Stimulated activated naive CD8-positive, alpha-beta T cell treated with anti-CD3 and anti-CD28 coated beads, Interleukin-15, Interleukin-2, amounts not matched to agents 100 ng/mL and 50 ng/mL, for 24 hours (primary cell): Measurements from ENCODE around the gene RET.
A peak's percentile ranks its signal among the peaks of the same experiment; 100 is the strongest.

Experiments used
- H3K27ac Mint-ChIP-seq: one replicate; pipeline ENCODE4 v1.8.0; 2021; ENCODE audit warnings: mild to moderate bottlenecking, mixed read lengths
- H3K27me3 Mint-ChIP-seq: one replicate; pipeline ENCODE4 v1.8.0; 2021; ENCODE audit warnings: mixed read lengths
- H3K36me3 Mint-ChIP-seq: one replicate; pipeline ENCODE4 v1.8.0; 2021; ENCODE audit warnings: low read depth, mixed read lengths
- H3K4me1 Mint-ChIP-seq: one replicate; pipeline ENCODE4 v1.8.0; 2021; ENCODE audit warnings: low read depth, mixed read lengths
- H3K4me3 Mint-ChIP-seq: one replicate; pipeline ENCODE4 v1.8.0; 2021; ENCODE audit warnings: mild to moderate bottlenecking, mixed read lengths
- H3K9me3 Mint-ChIP-seq: one replicate; pipeline ENCODE4 v1.8.0; 2021; ENCODE audit warnings: mixed read lengths

RET gene

DNA sequence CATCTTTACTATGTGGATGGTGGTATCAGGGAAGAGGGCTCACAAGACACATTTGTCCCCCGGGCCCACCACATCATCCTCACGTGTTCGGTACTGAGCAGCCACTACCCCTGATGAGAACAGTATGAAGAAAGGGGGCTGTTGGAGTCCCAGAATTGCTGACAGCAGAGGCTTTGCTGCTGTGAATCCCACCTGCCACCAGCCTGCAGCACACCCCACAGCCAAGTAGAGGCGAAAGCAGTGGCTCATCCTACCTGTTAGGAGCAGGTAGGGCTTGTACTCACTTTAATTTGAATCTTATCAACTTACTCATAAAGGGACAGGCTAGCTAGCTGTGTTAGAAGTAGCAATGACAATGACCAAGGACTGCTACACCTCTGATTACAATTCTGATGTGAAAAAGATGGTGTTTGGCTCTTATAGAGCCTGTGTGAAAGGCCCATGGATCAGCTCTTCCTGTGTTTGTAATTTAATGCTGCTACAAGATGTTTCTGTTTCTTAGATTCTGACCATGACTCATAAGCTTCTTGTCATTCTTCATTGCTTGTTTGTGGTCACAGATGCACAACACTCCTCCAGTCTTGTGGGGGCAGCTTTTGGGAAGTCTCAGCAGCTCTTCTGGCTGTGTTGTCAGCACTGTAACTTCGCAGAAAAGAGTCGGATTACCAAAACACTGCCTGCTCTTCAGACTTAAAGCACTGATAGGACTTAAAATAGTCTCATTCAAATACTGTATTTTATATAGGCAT lies 52.3 kb downstream of the RET start:
- Mint-ChIP-seq H3K27ac (peak overlapping the region; percentile 52), H3K27me3 (no peaks in the 10 kb centered on the region), H3K36me3 (no peaks in the 10 kb centered on the region), H3K4me1 (peaks cover 37% of the 10 kb centered on the region), H3K9me3 (no peaks in the 10 kb centered on the region), H3K4me3 (no peak overlapping the region)

DNA sequence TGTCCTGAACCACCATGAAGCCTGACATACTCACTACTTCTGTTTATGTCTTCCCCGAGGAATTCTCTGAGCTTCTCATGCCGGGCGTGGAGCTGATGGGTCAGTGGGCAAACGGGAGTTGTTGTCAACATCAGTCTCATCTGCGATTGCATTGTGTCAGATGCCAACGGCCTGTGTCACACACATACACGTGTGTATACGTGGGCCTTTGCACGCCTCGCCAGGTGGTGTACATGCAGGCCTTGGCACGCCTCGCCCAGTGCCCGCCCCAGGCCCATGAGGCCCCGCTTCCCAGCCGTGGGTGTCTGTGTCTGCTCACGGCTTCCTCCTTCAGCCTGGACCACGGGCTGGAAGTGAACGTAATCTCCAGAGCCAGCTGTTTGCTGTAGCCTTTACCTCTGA lies 53.9 kb downstream of the RET start:
- Mint-ChIP-seq H3K9me3 (no peaks in the 10 kb centered on the region), H3K27ac (no peak overlapping the region), H3K4me3 (no peak overlapping the region), H3K36me3 (no peaks in the 10 kb centered on the region), H3K4me1 (peaks cover 38% of the 10 kb centered on the region), H3K27me3 (no peaks in the 10 kb centered on the region)

DNA sequence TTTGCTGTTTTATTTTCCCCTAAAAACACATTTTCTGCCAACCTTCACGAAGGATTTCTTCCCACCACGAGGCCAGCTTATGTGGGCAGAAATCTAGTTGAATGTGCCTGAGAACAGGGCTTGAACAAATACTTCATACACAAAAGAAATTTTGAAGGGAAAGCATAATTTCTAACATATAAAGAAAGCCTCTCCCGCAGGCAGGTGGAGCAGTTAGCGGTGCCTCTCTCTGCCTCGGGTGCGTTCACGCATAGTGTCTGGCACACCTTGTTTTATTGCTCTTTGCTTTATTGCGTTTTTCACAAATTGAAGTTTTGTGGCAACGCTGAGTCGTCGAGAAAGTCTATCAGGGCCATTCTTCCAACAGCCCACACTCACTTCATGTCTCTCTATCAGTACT lies 54.4 kb downstream of the RET start:
- no peak overlapping the region for H3K4me3 Mint-ChIP-seq
- H3K36me3 Mint-ChIP-seq = no peaks in the 10 kb centered on the region
- H3K9me3 Mint-ChIP-seq = no peaks in the 10 kb centered on the region
- H3K27ac Mint-ChIP-seq = no peak overlapping the region
- H3K27me3 Mint-ChIP-seq = no peaks in the 10 kb centered on the region
- H3K4me1 Mint-ChIP-seq = peaks cover 42% of the 10 kb centered on the region

DNA sequence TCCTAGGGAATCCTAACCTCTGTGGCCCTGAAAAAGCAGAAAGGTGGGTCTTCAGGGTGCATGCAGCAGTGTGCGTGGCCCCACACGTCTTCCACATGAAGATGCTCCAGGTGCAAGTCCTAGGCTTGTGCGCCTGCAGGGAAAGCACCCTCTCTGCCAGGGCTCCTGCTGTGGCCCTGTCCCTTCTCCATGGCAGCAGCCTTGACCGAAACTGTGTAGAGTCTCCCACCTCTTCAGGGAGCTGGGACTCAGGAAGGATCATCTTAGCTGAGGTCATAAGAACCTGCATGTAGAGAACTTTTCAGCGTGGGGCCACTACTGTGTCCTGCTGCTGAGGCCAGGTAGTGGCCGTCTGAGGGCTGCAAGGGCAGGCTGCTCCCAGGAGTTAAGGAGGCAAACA lies 55.0 kb downstream of the RET start:
- H3K36me3 Mint-ChIP-seq = no peaks in the 10 kb centered on the region
- H3K27ac Mint-ChIP-seq = no peak overlapping the region
- H3K4me3 Mint-ChIP-seq = no peak overlapping the region
- no peaks in the 10 kb centered on the region for H3K27me3 Mint-ChIP-seq
- H3K4me1 Mint-ChIP-seq = peaks cover 44% of the 10 kb centered on the region
- no peaks in the 10 kb centered on the region for H3K9me3 Mint-ChIP-seq

DNA sequence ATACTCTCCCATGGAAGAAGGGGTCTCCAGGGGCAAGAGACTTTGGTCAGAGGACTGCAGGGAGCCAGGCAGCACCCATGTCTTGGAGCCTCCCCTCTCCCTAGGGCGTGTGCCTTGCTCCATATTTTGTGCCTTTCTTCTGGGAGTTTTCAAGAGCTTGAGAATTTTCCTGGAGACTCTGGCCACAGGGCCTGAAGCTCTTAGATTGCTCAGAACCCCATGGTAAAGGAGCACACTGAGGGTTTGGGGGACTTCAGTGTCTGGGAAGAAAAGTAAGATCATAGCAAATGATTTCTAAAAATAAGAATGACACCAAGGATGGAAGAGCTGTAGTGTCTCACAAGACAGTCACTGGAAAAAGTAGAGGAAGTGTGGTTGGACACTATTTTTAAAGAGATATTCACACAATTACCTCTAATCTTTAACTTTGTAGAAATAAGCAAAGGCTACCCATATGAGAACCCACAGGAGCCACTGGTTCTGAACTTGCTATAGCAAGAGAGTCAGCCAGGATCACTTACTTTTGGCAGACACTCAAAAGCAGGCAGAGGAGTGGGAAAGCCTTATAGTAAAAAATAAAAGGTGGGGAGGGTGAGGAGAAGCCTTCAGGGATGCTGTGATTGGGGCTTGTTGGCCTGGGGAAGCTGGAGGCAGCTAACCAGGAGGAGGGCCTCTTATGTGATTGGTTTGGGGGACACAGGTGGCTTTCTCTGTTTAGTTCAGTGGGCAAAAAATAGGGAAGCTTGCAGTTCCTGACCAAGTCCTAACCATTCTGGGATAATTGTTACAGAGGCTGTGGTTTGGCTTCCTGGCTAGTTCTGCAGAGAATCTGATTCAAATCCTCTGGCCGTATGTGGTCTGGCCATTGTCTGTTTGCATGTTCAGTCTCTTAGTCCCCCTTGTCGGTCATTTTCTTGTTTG lies 56.3 kb downstream of the RET start:
- Mint-ChIP-seq H3K4me1 (peaks cover 37% of the 10 kb centered on the region), H3K27me3 (no peaks in the 10 kb centered on the region), H3K27ac (peak overlapping the region; percentile 34), H3K4me3 (no peak overlapping the region), H3K9me3 (no peaks in the 10 kb centered on the region), H3K36me3 (no peaks in the 10 kb centered on the region)

DNA sequence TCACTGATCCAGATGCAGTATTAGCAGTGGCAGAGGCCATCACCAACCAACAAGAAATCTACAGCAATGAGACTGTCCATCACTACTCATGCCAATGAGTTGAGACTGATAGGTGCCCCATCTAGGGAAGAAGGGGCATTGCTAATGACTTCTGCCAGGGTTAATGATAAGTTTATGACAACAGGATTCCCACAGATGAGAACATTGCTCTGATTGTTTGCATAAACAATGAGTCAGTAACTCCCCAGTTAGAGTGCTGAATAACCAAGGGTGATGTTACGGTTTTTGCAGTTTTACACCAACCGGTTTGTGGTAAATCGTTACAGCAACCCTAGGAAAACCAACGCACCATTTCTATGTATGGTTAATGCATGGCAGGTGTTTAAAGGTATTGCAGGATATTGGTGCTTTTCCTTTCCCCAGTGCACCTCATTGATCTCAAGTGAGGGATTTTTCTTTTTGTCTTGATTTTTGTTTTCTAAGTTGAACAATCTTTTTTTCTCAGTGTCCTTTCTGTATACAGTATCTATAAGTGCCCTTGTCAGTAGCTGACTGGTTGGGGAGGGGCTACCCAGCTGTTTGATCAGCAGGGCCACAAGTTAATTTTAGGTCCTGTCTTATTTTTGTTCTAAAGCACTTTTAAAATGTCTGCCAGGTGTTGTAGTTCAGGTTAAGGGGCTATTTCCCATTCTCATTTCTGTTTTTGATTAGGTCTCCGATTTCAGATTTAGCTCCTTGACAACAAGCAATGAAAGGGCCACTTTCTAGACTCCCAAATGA lies 57.4 kb downstream of the RET start:
- Mint-ChIP-seq H3K27me3 (no peaks in the 10 kb centered on the region), H3K36me3 (peaks cover 6% of the 10 kb centered on the region), H3K27ac (no peak overlapping the region), H3K4me3 (no peak overlapping the region), H3K9me3 (no peaks in the 10 kb centered on the region), H3K4me1 (peaks cover 33% of the 10 kb centered on the region)

DNA sequence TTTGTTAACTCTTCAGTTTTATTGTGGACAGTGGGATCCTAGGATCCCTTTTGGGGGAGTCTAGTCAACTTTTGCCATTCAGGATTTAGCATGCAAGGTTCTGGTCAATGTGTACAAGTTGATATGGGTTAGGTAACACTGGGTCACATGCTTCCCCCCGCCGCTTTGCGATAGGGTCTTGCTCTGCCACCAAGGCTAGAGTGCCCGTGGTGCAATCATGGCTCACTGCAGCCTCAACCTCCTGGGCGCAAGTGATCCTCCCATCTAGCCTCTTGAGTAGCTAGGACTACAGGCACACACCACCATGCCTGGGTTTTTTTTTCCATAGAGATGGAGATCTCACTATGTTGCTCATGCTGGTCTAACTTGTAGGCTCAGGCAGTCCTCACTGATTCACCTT lies 58.2 kb downstream of the RET start:
- Mint-ChIP-seq H3K4me3 (no peak overlapping the region), H3K27me3 (no peaks in the 10 kb centered on the region), H3K27ac (no peak overlapping the region)

DNA sequence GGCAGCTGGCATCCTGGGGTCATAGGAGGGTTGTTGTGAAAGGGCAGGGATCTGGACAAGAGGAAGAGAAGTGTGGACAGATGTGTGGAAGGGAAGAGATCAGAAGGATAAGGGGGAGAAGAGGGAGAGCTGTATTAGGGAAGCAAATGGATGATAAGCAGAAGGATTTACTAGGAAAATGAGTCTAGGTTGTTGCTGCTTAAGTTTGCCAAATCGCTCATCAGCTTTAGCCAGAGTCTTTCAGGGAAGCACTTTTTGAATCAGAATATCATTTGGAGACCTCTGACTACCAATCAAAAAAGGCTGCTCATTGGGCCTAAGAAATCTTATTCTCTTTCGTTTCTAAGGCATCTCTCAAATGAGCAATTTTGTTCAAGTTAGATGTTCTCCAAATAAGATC lies 58.8 kb downstream of the RET start:
- no peaks in the 10 kb centered on the region for H3K9me3 Mint-ChIP-seq
- peaks cover 43% of the 10 kb centered on the region for H3K4me1 Mint-ChIP-seq
- no peak overlapping the region for H3K4me3 Mint-ChIP-seq
- no peaks in the 10 kb centered on the region for H3K27me3 Mint-ChIP-seq
- H3K27ac Mint-ChIP-seq = no peak overlapping the region
- peaks cover 9% of the 10 kb centered on the region for H3K36me3 Mint-ChIP-seq

More for the DNA sequence above, 58.2 kb downstream of the RET start:
- peaks cover 6% of the 10 kb centered on the region for H3K36me3 Mint-ChIP-seq
- H3K9me3 Mint-ChIP-seq = no peaks in the 10 kb centered on the region
- peaks cover 37% of the 10 kb centered on the region for H3K4me1 Mint-ChIP-seq

DNA sequence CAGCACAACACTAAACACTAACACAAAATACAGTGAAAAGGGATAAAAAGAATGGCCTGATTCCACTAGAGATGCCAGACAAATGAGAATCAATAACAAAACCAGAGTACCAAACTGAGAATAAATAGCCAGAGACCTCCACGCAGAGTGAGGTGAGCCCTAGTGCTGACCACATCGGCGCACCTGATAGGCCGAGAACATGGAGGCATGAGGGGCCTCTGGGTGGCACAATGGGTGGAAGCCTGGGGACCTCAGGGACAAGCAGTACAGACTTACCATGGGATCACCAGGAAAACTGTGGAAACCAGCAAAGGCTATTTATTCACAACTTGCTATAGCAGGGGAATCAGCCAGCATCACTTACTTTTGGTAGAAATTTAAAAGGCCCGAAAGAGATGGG lies 59.6 kb downstream of the RET start:
- Mint-ChIP-seq H3K36me3 (peaks cover 10% of the 10 kb centered on the region), H3K4me3 (peak overlapping the region; percentile 88), H3K9me3 (no peaks in the 10 kb centered on the region), H3K4me1 (peaks cover 49% of the 10 kb centered on the region), H3K27ac (no peak overlapping the region), H3K27me3 (no peaks in the 10 kb centered on the region)

DNA sequence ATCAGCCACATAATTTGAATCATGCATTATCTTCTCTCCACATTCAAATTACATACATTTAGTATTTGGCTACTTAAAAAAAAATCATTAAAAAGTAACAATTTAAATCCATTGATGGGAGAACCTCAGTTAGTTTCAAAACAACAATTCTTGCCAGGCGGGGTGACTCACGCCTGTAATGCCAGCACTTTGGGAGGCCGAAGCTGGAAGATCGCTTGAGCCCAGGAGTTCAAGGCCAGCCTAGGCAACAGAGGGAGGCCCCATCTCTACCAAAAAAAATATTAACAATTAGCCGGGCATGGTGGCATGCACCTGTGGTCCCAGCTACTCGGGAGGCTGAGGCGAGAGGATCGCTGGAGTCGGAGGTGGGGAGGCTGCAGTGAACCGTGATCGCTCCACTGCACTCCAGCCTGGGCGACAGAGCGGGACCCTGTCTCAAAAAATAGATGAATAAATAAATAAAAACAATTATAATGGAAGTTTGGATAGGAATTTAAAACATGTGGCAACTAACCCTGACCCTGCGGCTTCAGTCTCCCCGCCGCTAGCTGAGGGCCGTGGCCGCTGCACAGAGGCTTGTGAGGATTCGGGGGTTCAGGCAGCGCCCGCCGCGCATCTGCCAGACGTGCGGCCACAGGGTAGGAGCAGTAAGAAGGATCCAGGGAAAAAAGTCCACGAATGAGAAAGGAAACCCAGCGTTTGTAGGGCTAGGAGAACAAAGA lies 60.3 kb downstream of the RET start:
- H3K4me1 Mint-ChIP-seq = peaks cover 53% of the 10 kb centered on the region

DNA sequence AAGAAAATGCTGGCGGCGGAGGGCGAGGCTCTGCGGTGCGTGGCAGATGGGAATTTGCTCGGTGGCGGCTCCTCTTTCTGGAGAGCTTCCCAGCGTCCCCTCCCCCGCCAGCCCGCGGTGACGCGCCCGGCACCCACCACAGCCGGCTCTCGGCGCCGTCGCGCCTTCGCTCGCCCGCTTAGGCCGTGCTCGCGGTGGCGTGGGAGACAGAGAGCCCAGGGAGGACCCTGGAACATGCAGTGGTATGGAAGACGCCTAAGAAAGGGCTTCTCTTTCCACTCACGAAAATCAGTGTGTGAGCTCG lies 60.8 kb downstream of the RET start:
- Mint-ChIP-seq H3K4me1 (peaks cover 58% of the 10 kb centered on the region), H3K27ac (peak overlapping the region; percentile 81), H3K27me3 (no peaks in the 10 kb centered on the region), H3K4me3 (peak overlapping the region; percentile 88), H3K36me3 (peaks cover 10% of the 10 kb centered on the region), H3K9me3 (no peaks in the 10 kb centered on the region)

More for the DNA sequence above, 60.3 kb downstream of the RET start:
- H3K4me3 Mint-ChIP-seq = peak overlapping the region; percentile 88
- no peaks in the 10 kb centered on the region for H3K27me3 Mint-ChIP-seq
- H3K36me3 Mint-ChIP-seq = peaks cover 10% of the 10 kb centered on the region
- H3K27ac Mint-ChIP-seq = peak overlapping the region; percentile 81
- no peaks in the 10 kb centered on the region for H3K9me3 Mint-ChIP-seq

DNA sequence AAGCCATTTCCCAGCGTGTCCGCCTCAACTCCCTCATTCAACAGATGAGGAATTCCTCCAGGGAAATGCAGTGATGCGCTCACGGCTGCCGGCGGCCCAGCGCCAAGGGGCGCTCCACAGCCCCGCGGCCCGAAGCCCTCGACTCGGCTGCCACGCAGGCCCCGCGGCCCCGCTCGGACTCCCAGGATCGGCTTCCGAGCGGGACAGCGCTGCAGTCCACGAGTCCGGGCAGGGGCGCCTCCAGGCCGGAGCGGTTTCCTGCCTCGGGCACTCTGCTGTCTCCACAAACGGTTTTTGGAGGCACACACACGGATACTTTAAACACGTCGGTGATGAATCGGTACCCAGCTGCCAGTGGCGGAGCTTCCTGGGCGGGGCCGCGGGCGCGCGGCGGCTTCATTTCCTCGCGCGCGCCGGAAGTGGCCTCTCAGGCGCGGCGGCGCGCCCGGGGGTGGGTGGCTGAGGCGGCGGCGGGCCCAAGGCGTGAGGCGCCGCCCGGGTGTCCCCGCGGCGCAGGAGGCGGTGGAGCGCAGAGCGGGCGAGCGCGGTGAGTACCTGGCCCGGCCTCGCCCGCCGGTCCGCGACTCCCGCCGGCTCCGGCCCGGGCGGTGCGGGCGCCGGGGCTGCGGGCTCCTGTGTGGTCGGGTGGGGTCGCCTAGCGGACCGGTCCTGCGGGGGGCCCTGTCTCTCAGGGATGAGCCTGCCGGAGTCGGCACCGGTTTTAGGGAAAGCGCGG lies 61.3 kb downstream of the RET start, which contains the start of gene CSGALNACT2:
TSS of gene CSGALNACT2 (plus strand) at position 425 of the 736 bp plus-strand sequence. CDS start 16,705 bp downstream, outside the sequence.
- Mint-ChIP-seq H3K9me3 (no peaks in the 10 kb centered on the region), H3K27ac (peak within 1 kb of the TSS; percentile 99), H3K4me3 (peak within 1 kb of the TSS; percentile 93), H3K4me1 (peaks cover 59% of the 10 kb centered on the region), H3K27me3 (no peaks in the 10 kb centered on the region), H3K36me3 (peaks cover 10% of the 10 kb centered on the region)

DNA sequence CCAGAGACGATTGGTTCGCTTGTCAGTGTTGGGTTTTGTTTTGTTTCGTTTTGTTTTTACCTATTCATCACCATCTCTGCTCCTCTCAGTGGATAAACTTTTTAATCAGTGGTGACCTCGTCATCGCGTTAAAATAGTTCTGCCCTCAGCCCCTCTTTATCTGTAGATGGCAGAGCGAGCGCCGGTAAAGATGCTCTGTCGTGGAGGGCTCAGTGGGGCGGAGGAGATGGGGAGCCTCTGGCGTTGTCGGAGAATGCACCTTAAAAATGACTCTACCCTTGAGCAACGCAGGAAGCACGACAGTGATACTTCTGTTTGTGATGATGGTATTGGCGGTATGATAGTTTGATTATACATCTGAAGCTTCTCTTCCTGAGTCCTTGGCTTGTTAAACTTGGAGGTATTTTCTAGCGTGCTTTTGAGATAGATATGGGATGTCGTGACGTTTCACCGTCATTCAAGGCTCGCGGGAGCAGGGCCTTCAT lies 61.9 kb downstream of the RET start:
- H3K4me1 Mint-ChIP-seq = peaks cover 63% of the 10 kb centered on the region
- peak overlapping the region; percentile 93 for H3K4me3 Mint-ChIP-seq
- no peaks in the 10 kb centered on the region for H3K27me3 Mint-ChIP-seq
- H3K9me3 Mint-ChIP-seq = no peaks in the 10 kb centered on the region
- peak overlapping the region; percentile 99 for H3K27ac Mint-ChIP-seq
- H3K36me3 Mint-ChIP-seq = peaks cover 10% of the 10 kb centered on the region

DNA sequence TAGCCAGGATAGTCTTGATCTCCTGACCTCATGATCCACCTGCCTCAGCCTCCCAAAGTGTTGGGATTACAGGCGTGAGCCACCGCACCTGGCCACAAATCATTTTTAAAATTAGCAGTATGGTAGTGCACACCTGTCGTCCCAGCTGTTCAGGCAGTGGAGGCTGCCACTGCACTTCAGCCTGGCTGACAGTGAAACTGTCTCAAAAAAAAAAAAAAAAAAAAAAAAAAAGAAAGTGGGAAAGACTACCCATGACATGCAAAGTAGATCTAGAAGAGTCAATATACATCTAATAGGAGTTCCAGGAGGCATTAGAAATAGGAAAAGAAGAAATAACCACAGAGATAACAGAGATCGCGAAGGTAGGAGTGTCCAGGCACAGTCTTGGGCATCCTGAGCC lies 64.6 kb downstream of the RET start:
- Mint-ChIP-seq H3K4me1 (peaks cover 81% of the 10 kb centered on the region), H3K4me3 (peak overlapping the region; percentile 13), H3K36me3 (peaks cover 10% of the 10 kb centered on the region), H3K27ac (no peak overlapping the region), H3K9me3 (no peaks in the 10 kb centered on the region), H3K27me3 (no peaks in the 10 kb centered on the region)
